GM12878 (cell line): ENCODE data around the gene TREML2. TPM values are rescaled to one million over a fixed set of nuclear protein-coding genes. Genes with fewer than 3 reads are reported as not detected.

Experiments
- ATAC-seq: fragments of 200-7000 bp; cut with Tn5 transposase; 3 replicates; pipeline ENCODE4 v1.9.1; 2020; ENCODE audit warnings: mild to moderate bottlenecking, moderate library complexity
- BruUV-seq: library from RNA; stranded (reverse); fragments of 400-500 nt; replicated peaks from 2 replicates; lab custom pipeline; 2021; lab: Mats Ljungman, UMichigan
- CTCF ChIA-PET: fragments of 300-600 bp; sonication (Branson Sonifier 250); formaldehyde crosslinking; extraction: SDS; loops from one replicate; lab custom pipeline; 2021; ENCODE audit warnings: inconsistent platforms; lab: Yijun Ruan, JAX
- POLR2A ChIA-PET: fragments of 350-600 bp; formaldehyde crosslinking; extraction: SDS; loops from one replicate; lab custom pipeline; 2021; ENCODE audit warnings: inconsistent platforms; lab: Charles Lee
- RAD21 ChIA-PET: fragments of 300-600 bp; sonication (Branson Sonifier 250); formaldehyde crosslinking; loops from one replicate; lab custom pipeline; 2023; ENCODE audit warnings: antibody characterized with exemption; ENCODE audit not compliant: unreplicated experiment; lab: Charles Lee
- SMC1A ChIA-PET: fragments of 300-600 bp; sonication (Branson Sonifier 250); formaldehyde crosslinking; loops from one replicate; lab custom pipeline; 2023; ENCODE audit not compliant: unreplicated experiment, uncharacterized antibody; lab: Charles Lee
- DNase-seq: peaks from one replicate; pipeline ENCODE4 v3.0.0-alpha.2; 2011; ENCODE audit warnings: low read depth, low spot score
- FAIRE-seq: peaks from 3 replicates; lab custom pipeline; 2011; peaks lifted over from hg19 to GRCh38; lab: Jason Lieb, UNC
- H2AFZ ChIP-seq: 2 replicates; pipeline ENCODE4 v1.6.0; 2011; ENCODE audit warnings: low read depth, low read length, control low read depth; ENCODE audit not compliant: control insufficient read depth
- H3K27ac ChIP-seq: 2 replicates; pipeline ENCODE4 v1.5.1; 2011; ENCODE audit warnings: control low read depth; ENCODE audit not compliant: control insufficient read depth, insufficient read depth
- H3K27me3 ChIP-seq, 2 experiments: replicated peaks in 1 of 2; 2 replicates each; pipeline versions ENCODE4 v1.6.0 to v1.6.1; 2011; ENCODE audit warnings: low read length in 1 of 2; ENCODE audit not compliant: control insufficient read depth in 2 of 2, insufficient read depth in 2 of 2
- H3K36me3 ChIP-seq, 2 experiments: 2 replicates each; pipeline ENCODE4 v1.5.1; 2011; ENCODE audit warnings: low read length in 1 of 2; ENCODE audit not compliant: control insufficient read depth in 2 of 2, insufficient read depth in 2 of 2
- H3K4me1 ChIP-seq: 2 replicates; pipeline ENCODE4 v1.6.1; 2011; ENCODE audit warnings: mild to moderate bottlenecking, low read length, moderate library complexity, mixed read lengths; ENCODE audit not compliant: control insufficient read depth, insufficient read depth
- H3K4me2 ChIP-seq: 2 replicates; pipeline ENCODE4 v1.6.0; 2011; ENCODE audit warnings: control low read depth; ENCODE audit not compliant: control insufficient read depth, insufficient read depth
- H3K4me3 ChIP-seq: fragments of 200-600 bp; sonication (generic); 2 replicates; pipeline ENCODE4 v1.5.1; 2016
- H3K79me2 ChIP-seq: 2 replicates; pipeline ENCODE4 v1.6.0; 2011; ENCODE audit warnings: low read length; ENCODE audit not compliant: control insufficient read depth, insufficient read depth
- H3K9ac ChIP-seq: 2 replicates; pipeline ENCODE4 v1.8.0; 2011; ENCODE audit warnings: low read length, control low read depth, mixed read lengths; ENCODE audit not compliant: control insufficient read depth, insufficient read depth
- H3K9me3 ChIP-seq: replicated peaks from 3 replicates; pipeline ENCODE4 v1.5.1; 2011; ENCODE audit warnings: mild to moderate bottlenecking, low read length; ENCODE audit not compliant: control insufficient read depth, insufficient read depth
- H4K20me1 ChIP-seq: 2 replicates; pipeline ENCODE4 v1.6.0; 2011; ENCODE audit not compliant: control insufficient read depth, insufficient read depth
- HSF1 ChIP-seq: fragments of 150-350 bp; IDR thresholded peaks from 2 replicates; pipeline ENCODE4 v1.6.1; 2014; ENCODE audit warnings: mild to moderate bottlenecking, low read depth, low read length
- JUNB ChIP-seq: IDR thresholded peaks from 2 replicates; pipeline ENCODE4 v1.6.1; 2016; ENCODE audit warnings: antibody characterized with exemption, mild to moderate bottlenecking
- ZBTB33 ChIP-seq: fragments of 450-650 bp; IDR thresholded peaks from 2 replicates; pipeline ENCODE4 v1.6.1; 2017; ENCODE audit warnings: mild to moderate bottlenecking
- WGBS: methylation state at CpG from one replicate; pipeline ENCODE4 v1.1.6; 2016; ENCODE audit warnings: low lambda C conversion rate; ENCODE audit not compliant: insufficient replicate concordance, insufficient coverage; ENCODE audit errors: missing lambda C conversion rate; 5-methylcytosine and 5-hydroxymethylcytosine counted together
- in situ Hi-C: fragments of 300-500 bp; cut with MboI; formaldehyde crosslinking; loops from 9 replicates; pipeline ENCODE4 v1.14.3; 2018; ENCODE audit warnings: mixed read lengths
- intact Hi-C: fragments of 100-400 bp; cut with micrococcal nuclease; formaldehyde crosslinking; loops from one replicate; pipeline ENCODE4 v1.14.2; 2022; ENCODE audit not compliant: unreplicated experiment
- polyA plus RNA-seq, 11 experiments: library from polyadenylated mRNA; depleted of rRNA in 4 of 11; unstranded in 6 of 11; stranded (reverse) in 5 of 11; fragments of >200 nt; fragmentation: Nextera tagmentation in 4 of 11; fragmentation: Illumina TruSeq in 1 of 11; extraction: Ambion mirVana in 4 of 11; extraction: Trizol in 1 of 11; gene quantifications; 1 replicate in 1 of 11; 2 replicates in 10 of 11; pipeline versions ENCODE4 v1.2.1 to v1.2.3, GENCODE V29; 2011 to 2016; ENCODE audit warnings: inconsistent platforms in 2 of 11, missing spikeins in 2 of 11, low read depth in 1 of 11
- total RNA-seq, 4 experiments: library from RNA; depleted of rRNA in 3 of 4; stranded (reverse); fragments of >200 nt in 3 of 4; fragmentation: Illumina TruSeq in 1 of 4; extraction: Trizol in 1 of 4; gene quantifications; 2 replicates each; pipeline versions ENCODE4 v1.2.1 to v1.2.3, GENCODE V29; 2013 to 2021

Gene TREML2
- total and polyA plus RNA-seq, 10 of the 15 experiments (the other 5 are each of a cell fraction or from before 2014, with no cell fraction given) = 0.49 to 9.1 (median 7.3) TPM

- no peak overlapping the region for H3K4me3 ChIP-seq
- intact Hi-C loops = no loop called here
These were observed 44.2 kb downstream of the TREML2 start for GRCh38 chr6:41156771-41157170.

More at GRCh38 chr6:41156771-41157170, 44.2 kb downstream of the TREML2 start:
- Histone ChIP-seq H3K4me1 (no peaks in the 10 kb centered on the region), H3K27ac (no peak overlapping the region), H2AFZ (no peak overlapping the region), H3K79me2 (no peaks in the 10 kb centered on the region), H3K9ac (no peak overlapping the region), H3K4me2 (no peak overlapping the region), H4K20me1 (no peaks in the 10 kb centered on the region), H3K36me3 (no peaks in the 10 kb centered on the region), H3K27me3 (no peaks in the 10 kb centered on the region), H3K9me3 (no peaks in the 10 kb centered on the region)
- DNase-seq (no peak), ATAC-seq (no peak), FAIRE-seq (no peak)
- in situ Hi-C loops = no loop called here
- 38% methylated on average over 6 of the region's 6 CpGs for WGBS
- no TSS peak for BruUV-seq
- ChIA-PET CTCF (no interaction called here), SMC1A (no interaction called here), POLR2A (no interaction called here), RAD21 (no interaction called here)
- TF ChIP-seq ZBTB33 (no peak), JUNB (no peak), HSF1 (no peak)
